IMR-90 (cell line): Measurements from ENCODE around the gene FAM3D.
A peak's percentile ranks its signal among the peaks of the same experiment; 100 is the strongest.

ENCODE experiments used
- BHLHE40 ChIP-seq: fragments of 150-350 bp; IDR thresholded peaks from 2 replicates; pipeline ENCODE4 v1.6.1; 2016; ENCODE audit warnings: mild to moderate bottlenecking, low read depth, low read length
- CEBPB ChIP-seq: IDR thresholded peaks from 2 replicates; pipeline ENCODE4 v1.6.1; 2012; ENCODE audit warnings: low read depth, low read length, improper control_type of control experiment
- FOS ChIP-seq: fragments of 150-350 bp; IDR thresholded peaks from 2 replicates; pipeline ENCODE4 v1.6.1; 2016; ENCODE audit warnings: low read depth, low read length
- MAZ ChIP-seq: IDR thresholded peaks from 2 replicates; pipeline ENCODE4 v1.6.1; 2012; ENCODE audit warnings: low read depth, mild to moderate bottlenecking, low read length, improper control_type of control experiment, moderate library complexity, borderline replicate concordance
- MXI1 ChIP-seq: IDR thresholded peaks from 2 replicates; pipeline ENCODE4 v1.6.1; 2012; ENCODE audit warnings: low read depth, mild to moderate bottlenecking, low read length, moderate library complexity, borderline replicate concordance
- POLR2A ChIP-seq: IDR thresholded peaks from 2 replicates; pipeline ENCODE4 v1.6.1; 2012; ENCODE audit warnings: mild to moderate bottlenecking, low read depth, low read length
- RAD21 ChIP-seq: IDR thresholded peaks from 2 replicates; pipeline ENCODE4 v1.6.1; 2012; ENCODE audit warnings: low read length, improper control_type of control experiment
- TF ChIP-seq, protein P1 (sequence below): conservative IDR thresholded peaks from 2 replicates; pipeline ENCODE4 v1.5.1; 2012; ENCODE audit warnings: mild to moderate bottlenecking, low read depth, low read length, improper control_type of control experiment
- TF ChIP-seq, protein P2 (sequence below): fragments of 150-350 bp; IDR thresholded peaks from 2 replicates; pipeline ENCODE4 v1.6.1; 2016; ENCODE audit warnings: low read depth, mild to moderate bottlenecking, low read length, moderate library complexity, borderline replicate concordance
- TF ChIP-seq, protein P3 (sequence below): fragments of 150-350 bp; IDR thresholded peaks from 2 replicates; pipeline ENCODE4 v1.6.1; 2017; ENCODE audit warnings: mild to moderate bottlenecking, antibody characterized with exemption, low read length, low read depth

DNA sequence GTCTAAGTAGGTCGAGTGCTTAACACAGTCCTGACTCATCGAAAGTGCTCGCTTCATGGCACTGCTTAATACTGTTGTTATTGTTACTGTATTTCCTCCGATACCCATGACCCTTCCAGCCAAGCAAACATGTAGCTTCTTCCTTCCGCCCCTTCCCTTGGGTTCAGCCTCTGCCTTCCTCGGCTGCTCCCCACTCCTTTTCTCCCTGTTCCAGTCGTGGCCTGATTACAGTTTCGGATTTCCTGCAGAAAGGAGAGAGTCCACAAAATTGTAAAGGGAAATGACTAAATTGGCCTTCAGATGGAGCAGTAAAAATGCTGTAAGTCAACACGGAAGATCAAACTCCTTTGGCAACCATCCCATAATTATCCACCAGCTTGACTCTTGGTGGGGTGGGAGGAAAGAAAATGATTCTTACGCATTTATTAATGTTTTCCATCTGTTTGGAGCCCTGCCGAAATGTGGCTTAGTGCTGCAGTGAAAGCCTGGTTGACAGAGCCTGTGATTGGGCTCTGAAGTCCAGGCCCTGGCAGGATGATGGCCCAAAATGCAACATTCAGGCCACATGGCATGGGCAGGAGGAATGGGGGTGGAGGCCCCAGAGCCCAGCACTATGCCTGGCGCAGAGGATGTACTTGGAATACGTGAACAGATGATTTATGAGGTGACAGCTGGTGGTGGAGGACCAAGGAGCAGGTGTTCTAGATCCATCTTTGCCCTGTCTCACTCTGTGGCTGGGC is 37.6 kb downstream of the FAM3D start:
- TF ChIP-seq CEBPB (no peak), RAD21 (no peak), POLR2A (no peak), MXI1 (0 out of 2 replicates have a peak, but pooled peaks have one; percentile 23), MAZ (no peak), BHLHE40 (no peak), FOS (no peak)
- TF ChIP-seq, protein P1, sequence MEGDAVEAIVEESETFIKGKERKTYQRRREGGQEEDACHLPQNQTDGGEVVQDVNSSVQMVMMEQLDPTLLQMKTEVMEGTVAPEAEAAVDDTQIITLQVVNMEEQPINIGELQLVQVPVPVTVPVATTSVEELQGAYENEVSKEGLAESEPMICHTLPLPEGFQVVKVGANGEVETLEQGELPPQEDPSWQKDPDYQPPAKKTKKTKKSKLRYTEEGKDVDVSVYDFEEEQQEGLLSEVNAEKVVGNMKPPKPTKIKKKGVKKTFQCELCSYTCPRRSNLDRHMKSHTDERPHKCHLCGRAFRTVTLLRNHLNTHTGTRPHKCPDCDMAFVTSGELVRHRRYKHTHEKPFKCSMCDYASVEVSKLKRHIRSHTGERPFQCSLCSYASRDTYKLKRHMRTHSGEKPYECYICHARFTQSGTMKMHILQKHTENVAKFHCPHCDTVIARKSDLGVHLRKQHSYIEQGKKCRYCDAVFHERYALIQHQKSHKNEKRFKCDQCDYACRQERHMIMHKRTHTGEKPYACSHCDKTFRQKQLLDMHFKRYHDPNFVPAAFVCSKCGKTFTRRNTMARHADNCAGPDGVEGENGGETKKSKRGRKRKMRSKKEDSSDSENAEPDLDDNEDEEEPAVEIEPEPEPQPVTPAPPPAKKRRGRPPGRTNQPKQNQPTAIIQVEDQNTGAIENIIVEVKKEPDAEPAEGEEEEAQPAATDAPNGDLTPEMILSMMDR, result no peak
- TF ChIP-seq, protein P2, sequence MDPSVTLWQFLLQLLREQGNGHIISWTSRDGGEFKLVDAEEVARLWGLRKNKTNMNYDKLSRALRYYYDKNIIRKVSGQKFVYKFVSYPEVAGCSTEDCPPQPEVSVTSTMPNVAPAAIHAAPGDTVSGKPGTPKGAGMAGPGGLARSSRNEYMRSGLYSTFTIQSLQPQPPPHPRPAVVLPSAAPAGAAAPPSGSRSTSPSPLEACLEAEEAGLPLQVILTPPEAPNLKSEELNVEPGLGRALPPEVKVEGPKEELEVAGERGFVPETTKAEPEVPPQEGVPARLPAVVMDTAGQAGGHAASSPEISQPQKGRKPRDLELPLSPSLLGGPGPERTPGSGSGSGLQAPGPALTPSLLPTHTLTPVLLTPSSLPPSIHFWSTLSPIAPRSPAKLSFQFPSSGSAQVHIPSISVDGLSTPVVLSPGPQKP, result no peak
- TF ChIP-seq, protein P3, sequence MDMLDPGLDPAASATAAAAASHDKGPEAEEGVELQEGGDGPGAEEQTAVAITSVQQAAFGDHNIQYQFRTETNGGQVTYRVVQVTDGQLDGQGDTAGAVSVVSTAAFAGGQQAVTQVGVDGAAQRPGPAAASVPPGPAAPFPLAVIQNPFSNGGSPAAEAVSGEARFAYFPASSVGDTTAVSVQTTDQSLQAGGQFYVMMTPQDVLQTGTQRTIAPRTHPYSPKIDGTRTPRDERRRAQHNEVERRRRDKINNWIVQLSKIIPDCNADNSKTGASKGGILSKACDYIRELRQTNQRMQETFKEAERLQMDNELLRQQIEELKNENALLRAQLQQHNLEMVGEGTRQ, result no peak
